ENCODE data around the gene GATB.

The GATB gene

GRCh38 chr4:151783867-151784266 is 23.1 kb upstream of the GATB start:
- TF ChIP-seq CTCF (IDR thresholded peaks at IDR 0.05): no peak

- TF ChIP-seq CTCF (IDR thresholded peaks at IDR 0.05): no peak
Observed at GRCh38 chr4:151782296-151782695, 21.5 kb upstream of the GATB start.

- TF ChIP-seq CTCF (IDR thresholded peaks at IDR 0.05): no peak
Observed at GRCh38 chr4:151781026-151781425, 20.2 kb upstream of the GATB start.

- TF ChIP-seq CTCF (IDR thresholded peaks at IDR 0.05): no peak
Observed at GRCh38 chr4:151777471-151777870, 16.7 kb upstream of the GATB start.

- no peak for TF ChIP-seq CTCF (IDR thresholded peaks at IDR 0.05)
Observed at GRCh38 chr4:151774324-151774723, 13.5 kb upstream of the GATB start.

- TF ChIP-seq CTCF (IDR thresholded peaks at IDR 0.05): no peak
Observed at GRCh38 chr4:151772274-151772673, 11.5 kb upstream of the GATB start.

GRCh38 chr4:151771664-151772063 is 10.9 kb upstream of the GATB start:
- TF ChIP-seq CTCF (IDR thresholded peaks at IDR 0.05): no peak

GRCh38 chr4:151770154-151770553 is 9.3 kb upstream of the GATB start:
- TF ChIP-seq CTCF (IDR thresholded peaks at IDR 0.05): no peak
